HEK293 (cell line): Measurements from ENCODE around the gene INPP4B.

Source experiments
- ATF2 ChIP-seq: fragments of 450-650 bp; formaldehyde crosslinking; IDR thresholded peaks from 2 replicates; pipeline ENCODE4 v1.5.1; 2016; ENCODE audit warnings: missing biosample characterization, missing genetic modification characterization, low read depth
- CTCF ChIP-seq: fragments of 450-650 bp; formaldehyde crosslinking; IDR thresholded peaks from 2 replicates; pipeline ENCODE4 v1.5.1; 2016; ENCODE audit warnings: missing biosample characterization, missing genetic modification characterization
- HOXA7 ChIP-seq: sonication (generic); formaldehyde crosslinking; IDR thresholded peaks from 2 replicates; pipeline ENCODE4 v1.8.1; 2022; ENCODE audit warnings: missing genetic modification reagents, borderline replicate concordance
- REST ChIP-seq: fragments of 450-650 bp; formaldehyde crosslinking; IDR thresholded peaks from 2 replicates; pipeline ENCODE4 v1.5.1; 2016; ENCODE audit warnings: missing biosample characterization, missing genetic modification characterization
- WT1 ChIP-seq: fragments of 450-650 bp; formaldehyde crosslinking; IDR thresholded peaks from 2 replicates; pipeline ENCODE4 v1.5.1; 2016; ENCODE audit warnings: missing biosample characterization, missing genetic modification characterization
- YY1 ChIP-seq: fragments of 450-650 bp; formaldehyde crosslinking; IDR thresholded peaks from 2 replicates; pipeline ENCODE4 v1.5.1; 2018; ENCODE audit warnings: missing biosample characterization, missing genetic modification characterization
- ZNF114 ChIP-seq: fragments of 450-650 bp; formaldehyde crosslinking; IDR thresholded peaks from 2 replicates; pipeline ENCODE4 v1.5.0; 2017; ENCODE audit warnings: missing biosample characterization, missing genetic modification characterization
- ZNF211 ChIP-seq: fragments of 450-650 bp; formaldehyde crosslinking; IDR thresholded peaks from 2 replicates; pipeline ENCODE4 v1.5.1; 2016; ENCODE audit warnings: low read depth, missing biosample characterization, missing genetic modification characterization
- ZNF292 ChIP-seq: fragments of 450-650 bp; formaldehyde crosslinking; IDR thresholded peaks from 2 replicates; pipeline ENCODE4 v1.5.1; 2016; ENCODE audit warnings: low read depth, missing biosample characterization, missing genetic modification characterization, borderline replicate concordance
- ZNF449 ChIP-seq: fragments of 450-650 bp; formaldehyde crosslinking; IDR thresholded peaks from 2 replicates; pipeline ENCODE4 v1.5.1; 2017; ENCODE audit warnings: missing biosample characterization, mild to moderate bottlenecking, missing genetic modification characterization, moderate library complexity
- ZNF701 ChIP-seq: fragments of 450-650 bp; formaldehyde crosslinking; IDR thresholded peaks from 2 replicates; pipeline ENCODE4 v1.5.1; 2016; ENCODE audit warnings: missing biosample characterization, missing genetic modification characterization
- ZNF707 ChIP-seq: fragments of 450-650 bp; formaldehyde crosslinking; IDR thresholded peaks from 2 replicates; pipeline ENCODE4 v1.5.1; 2016; ENCODE audit warnings: missing biosample characterization, missing genetic modification characterization
- ZNF747 ChIP-seq: fragments of 450-650 bp; formaldehyde crosslinking; IDR thresholded peaks from 2 replicates; pipeline ENCODE4 v1.5.1; 2016; ENCODE audit warnings: missing biosample characterization, missing genetic modification characterization

- TF ChIP-seq CTCF (tag by site-specific recombination): no peak
- no peak for TF ChIP-seq HOXA7 (CRISPR knock-in tag)
- TF ChIP-seq REST (tag by site-specific recombination): no peak
- no peak for TF ChIP-seq ZNF449 (tag by site-specific recombination)
- no peak for TF ChIP-seq ZNF707 (tag by site-specific recombination)
- no peak for TF ChIP-seq ZNF211 (tag by site-specific recombination)
- TF ChIP-seq ZNF747 (tag by site-specific recombination): no peak
- TF ChIP-seq WT1 (tag by site-specific recombination): no peak
- TF ChIP-seq ZNF292 (tag by site-specific recombination): no peak
- no peak for TF ChIP-seq ZNF701 (tag by site-specific recombination)
- TF ChIP-seq ZNF114 (tag by site-specific recombination): no peak
- no peak for TF ChIP-seq ATF2 (tag by site-specific recombination)
- no peak for TF ChIP-seq YY1
Measured at GRCh38 chr4:142267101-142267500, 579.0 kb downstream of the INPP4B start.
